Neural progenitor cell (in vitro differentiated cells): ENCODE data around the gene OR14K1.

ENCODE experiments used
- EZH2 ChIP-seq: fragments of 200-600 bp; sonication (generic); IDR thresholded peaks from 2 replicates; pipeline ENCODE4 v1.6.1; 2017; ENCODE audit warnings: antibody characterized with exemption, mild to moderate bottlenecking, moderate library complexity
- TF ChIP-seq, protein P1 (sequence below): fragments of 200-600 bp; sonication (generic); IDR thresholded peaks from 2 replicates; pipeline ENCODE4 v1.5.1; 2017; ENCODE audit warnings: antibody characterized with exemption, mild to moderate bottlenecking

DNA sequence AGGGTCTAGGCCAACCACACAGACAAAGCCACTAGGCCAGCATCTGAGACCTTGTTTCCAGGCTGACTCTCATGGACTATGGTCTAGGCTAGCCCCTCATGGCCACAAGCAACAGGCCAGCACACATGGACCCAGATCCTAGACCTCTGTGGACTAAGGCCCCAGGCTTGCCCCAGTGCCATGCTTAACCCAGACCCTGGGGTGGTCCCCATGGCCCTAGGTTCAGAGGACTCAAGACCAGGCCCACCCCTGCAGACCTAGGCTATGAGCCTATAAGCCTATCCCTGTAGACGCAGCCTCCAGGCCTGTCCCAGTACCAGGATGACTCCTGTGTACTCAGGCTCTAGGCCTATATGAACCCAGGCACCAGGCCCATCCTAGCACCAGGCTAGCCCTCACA is 11.5 kb downstream of the OR14K1 start:
- TF ChIP-seq, protein P1, sequence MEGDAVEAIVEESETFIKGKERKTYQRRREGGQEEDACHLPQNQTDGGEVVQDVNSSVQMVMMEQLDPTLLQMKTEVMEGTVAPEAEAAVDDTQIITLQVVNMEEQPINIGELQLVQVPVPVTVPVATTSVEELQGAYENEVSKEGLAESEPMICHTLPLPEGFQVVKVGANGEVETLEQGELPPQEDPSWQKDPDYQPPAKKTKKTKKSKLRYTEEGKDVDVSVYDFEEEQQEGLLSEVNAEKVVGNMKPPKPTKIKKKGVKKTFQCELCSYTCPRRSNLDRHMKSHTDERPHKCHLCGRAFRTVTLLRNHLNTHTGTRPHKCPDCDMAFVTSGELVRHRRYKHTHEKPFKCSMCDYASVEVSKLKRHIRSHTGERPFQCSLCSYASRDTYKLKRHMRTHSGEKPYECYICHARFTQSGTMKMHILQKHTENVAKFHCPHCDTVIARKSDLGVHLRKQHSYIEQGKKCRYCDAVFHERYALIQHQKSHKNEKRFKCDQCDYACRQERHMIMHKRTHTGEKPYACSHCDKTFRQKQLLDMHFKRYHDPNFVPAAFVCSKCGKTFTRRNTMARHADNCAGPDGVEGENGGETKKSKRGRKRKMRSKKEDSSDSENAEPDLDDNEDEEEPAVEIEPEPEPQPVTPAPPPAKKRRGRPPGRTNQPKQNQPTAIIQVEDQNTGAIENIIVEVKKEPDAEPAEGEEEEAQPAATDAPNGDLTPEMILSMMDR = no peak
- no peak for TF ChIP-seq EZH2
